ENCODE data around the gene TRIP12. TPM values are rescaled to one million over a fixed set of nuclear protein-coding genes. Genes with fewer than 3 reads are reported as not detected.
"Not testable (repeated sequence)": the region's sequence is repeated elsewhere in the genome, so short reads cannot be mapped to it uniquely, and the experiment has no call there.

Gene TRIP12
- total and polyA plus RNA-seq, 2 of the 8 experiments (the other 6 are each of a cell fraction or from before 2014, with no cell fraction given) = 23.1 to 174 TPM

- H3K79me1 ChIP-seq (ENCODE audit: low read depth, low read length); H4K8ac ChIP-seq (ENCODE audit: extremely low read depth, insufficient read depth, low read length); H3K56ac ChIP-seq (replicated peaks; ENCODE audit: insufficient read length, low read depth, low read length); H3K4me3 ChIP-seq (ENCODE audit: extremely low read depth in 1 of 4, insufficient read depth in 2 of 4, low read depth in 3 of 4, low read length in 4 of 4); DNase-seq (ENCODE audit: low read depth in 1 of 2, low spot score in 2 of 2); H3K23me2 ChIP-seq (ENCODE audit: low read depth, low read length); POLR2A ChIA-PET (ENCODE audit: partially characterized antibody); H2BK15ac ChIP-seq (ENCODE audit: low read length); H3K27me3 ChIP-seq (replicated peaks in 1 of 4; ENCODE audit: control insufficient read depth in 3 of 4, extremely low read depth in 1 of 4, insufficient read depth in 3 of 4, low read length in 3 of 4); H3K23ac ChIP-seq (ENCODE audit: insufficient read length); H2BK5ac ChIP-seq (ENCODE audit: low read depth, low read length); H2AK5ac ChIP-seq (ENCODE audit: low read depth, low read length); H3K18ac ChIP-seq (ENCODE audit: extremely low read depth, low read length); H3K4me2 ChIP-seq (ENCODE audit: insufficient read depth in 1 of 2, low read depth in 2 of 2, low read length in 2 of 2); H2AFZ ChIP-seq (ENCODE audit: low read length); H3K27ac ChIP-seq (ENCODE audit: low read depth, low read length); H4K91ac ChIP-seq (replicated peaks; ENCODE audit: insufficient read length, low read length); H3K36me3 ChIP-seq (ENCODE audit: control insufficient read depth in 2 of 4, insufficient read depth in 4 of 4, low read length in 3 of 4); H2BK20ac ChIP-seq (ENCODE audit: low read length); FAIRE-seq; H2BK120ac ChIP-seq (replicated peaks; ENCODE audit: low read depth, low read length); H3K4ac ChIP-seq (replicated peaks; ENCODE audit: insufficient read length, low read depth, low read length); H4K5ac ChIP-seq (ENCODE audit: insufficient read length, low read depth, low read length); H3K4me1 ChIP-seq (replicated peaks in 1 of 4; ENCODE audit: control insufficient read depth in 3 of 4, insufficient read depth in 4 of 4, low read length in 3 of 4); H2BK12ac ChIP-seq (ENCODE audit: low read depth, low read length); H3K9me3 ChIP-seq (ENCODE audit: insufficient read depth in 2 of 2, low read depth in 1 of 2, low read length in 1 of 2); H3K14ac ChIP-seq (ENCODE audit: insufficient read length); H3K9ac ChIP-seq (replicated peaks in 1 of 4; ENCODE audit: extremely low read depth in 1 of 4, low read depth in 3 of 4, low read length in 3 of 4): not testable (repeated sequence)
- CTCF ChIA-PET (ENCODE audit: partially characterized antibody) = interaction anchor here (1.4 to 3.0 kb wide), 2 partner anchors 10 to 120 kb away, joined by 4 to 16 read pairs; no protein-coding TSS in a partner anchor
- 96% methylated on average over 9 of the region's 9 CpGs; no CpG with 5 or more reads in 1 of the 2 experiments for WGBS, 2 experiments (ENCODE audit: extremely low coverage in 1 of 2, insufficient coverage in 1 of 2, insufficient read length in 1 of 2, insufficient replicate concordance in 2 of 2, low coverage in 1 of 2, low lambda C conversion rate in 2 of 2, missing lambda C conversion rate in 1 of 2)
- H3K79me2 ChIP-seq (ENCODE audit: control insufficient read depth in 1 of 2, insufficient read depth in 2 of 2, low read length in 2 of 2) = peaks cover 0 to 95% of the 10 kb centered on the region in 2 experiments; a peak in 3 of 4 replicates
- H4K20me1 ChIP-seq (replicated peaks in 1 of 2; ENCODE audit: control insufficient read depth in 1 of 2, insufficient read depth in 2 of 2, low read length in 2 of 2) = peaks cover 2 to 12% of the 10 kb centered on the region in 2 experiments
These were observed 21.3 kb downstream of the TRIP12 start for GRCh38 chr2:229900514-229900913.
